ENCODE data around the gene SCN2A.

- TF ChIP-seq POLR2AphosphoS5 (IDR thresholded peaks at IDR 0.05; ENCODE audit: low read depth, low read length) = no peak
- no peak for TF ChIP-seq TAF1 (IDR thresholded peaks at IDR 0.05; ENCODE audit: low read depth, low read length)
- TF ChIP-seq SPI1 (IDR thresholded peaks at IDR 0.05; ENCODE audit: low read depth, low read length) = no peak
- no peak for TF ChIP-seq POLR2A (IDR thresholded peaks at IDR 0.05; ENCODE audit: low read depth, low read length)
These were observed 29.5 kb downstream of the SCN2A start for GRCh38 chr2:165268754-165269153.

Data from GM12891 (cell line).